Ovary (tissue), 3 donors: ENCODE measurements around the gene MLN.

Experiments
- CTCF ChIP-seq, 3 donors: fragments of 450-650 bp in 2 of 3; fragments of 200-600 bp in 1 of 3; IDR thresholded peaks; one replicate each; pipeline versions ENCODE4 v1.5.1 to v1.8.0; 2016 to 2022; ENCODE audit warnings: antibody characterized with exemption in 3 of 3, mild to moderate bottlenecking in 1 of 3
- POLR2A ChIP-seq: fragments of 450-650 bp; IDR thresholded peaks from one replicate; pipeline ENCODE4 v1.6.1; 2017; ENCODE audit warnings: antibody characterized with exemption, mild to moderate bottlenecking, moderate library complexity
- donor health status: DM: no; HTN: no; CAD: no.

DNA sequence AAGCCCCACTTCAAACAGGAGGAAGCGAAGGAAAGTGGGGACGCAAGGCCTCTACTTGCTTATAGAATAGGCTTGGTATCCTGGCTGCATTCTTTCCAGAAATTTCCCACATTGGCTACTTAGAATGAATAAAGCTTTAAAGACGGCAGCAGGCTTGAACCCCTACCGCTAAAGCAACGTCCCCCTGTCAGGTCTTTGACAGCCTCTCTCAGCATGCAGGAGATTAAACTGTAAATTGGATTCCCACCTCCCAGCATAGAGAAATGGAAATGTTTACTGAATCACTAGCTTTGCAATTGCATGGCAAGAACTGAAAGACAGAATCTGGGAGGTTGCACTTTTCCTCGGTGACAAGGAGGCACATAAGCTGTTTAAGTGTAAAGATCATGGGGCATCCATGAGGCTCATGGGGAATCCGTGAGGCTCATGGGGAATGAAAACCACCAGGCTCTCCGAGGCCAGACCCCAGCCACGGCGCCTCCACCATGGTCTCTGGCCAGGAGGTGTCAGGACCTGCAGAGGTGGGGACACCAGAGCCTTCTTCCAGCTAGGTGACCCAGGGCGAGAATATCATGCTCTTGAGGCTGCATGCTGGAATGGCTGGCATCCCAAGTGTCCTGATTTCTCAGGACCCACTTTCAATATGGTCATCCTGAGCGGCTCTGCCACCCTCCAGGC, 25.2 kb downstream of the MLN start:
- TF ChIP-seq CTCF (IDR thresholded peaks at IDR 0.05): no peak
- TF ChIP-seq POLR2A: no peak
